22Rv1 (cell line): ENCODE measurements around the gene UPP1.
A peak's percentile ranks its signal among the peaks of the same experiment; 100 is the strongest.

ENCODE experiments used
- H3K27ac ChIP-seq: fragments of 450-650 bp; 2 replicates; pipeline ENCODE4 v1.5.1; 2017
- CTCF ChIP-seq: fragments of 450-650 bp; IDR thresholded peaks from 2 replicates; pipeline ENCODE4 v1.5.1; 2017; ENCODE audit warnings: mild to moderate bottlenecking
- ZFX ChIP-seq: fragments of 450-650 bp; IDR thresholded peaks from 2 replicates; pipeline ENCODE4 v1.6.1; 2017; ENCODE audit warnings: antibody characterized with exemption, borderline replicate concordance

Gene UPP1

GRCh38 chr7:48148311-48148710 is 59.2 kb downstream of the UPP1 start:
- TF ChIP-seq CTCF, result no peak
- TF ChIP-seq ZFX, result no peak
- H3K27ac ChIP-seq, result no peak overlapping the region

- TF ChIP-seq CTCF (no peak), ZFX (no peak)
- H3K27ac ChIP-seq, result no peak overlapping the region
Measured at GRCh38 chr7:48149058-48149457, 60.0 kb downstream of the UPP1 start.

- H3K27ac ChIP-seq, result no peak overlapping the region
- no peak for TF ChIP-seq ZFX
- no peak for TF ChIP-seq CTCF
Measured at GRCh38 chr7:48150086-48150485, 61.0 kb downstream of the UPP1 start.

- TF ChIP-seq ZFX (no peak), CTCF (peak; percentile 93)
- H3K27ac ChIP-seq, result no peak overlapping the region
Measured at GRCh38 chr7:48154792-48155413, 65.8 kb downstream of the UPP1 start.
